ENCODE results near the gene TMOD3. TPM values are rescaled to one million over a fixed set of nuclear protein-coding genes. Genes with fewer than 3 reads are reported as not detected.

TMOD3 gene
- total and polyA plus RNA-seq, 2 of the 4 experiments (the other 2 are of a cell fraction): 10.7 to 22.0 TPM

DNA sequence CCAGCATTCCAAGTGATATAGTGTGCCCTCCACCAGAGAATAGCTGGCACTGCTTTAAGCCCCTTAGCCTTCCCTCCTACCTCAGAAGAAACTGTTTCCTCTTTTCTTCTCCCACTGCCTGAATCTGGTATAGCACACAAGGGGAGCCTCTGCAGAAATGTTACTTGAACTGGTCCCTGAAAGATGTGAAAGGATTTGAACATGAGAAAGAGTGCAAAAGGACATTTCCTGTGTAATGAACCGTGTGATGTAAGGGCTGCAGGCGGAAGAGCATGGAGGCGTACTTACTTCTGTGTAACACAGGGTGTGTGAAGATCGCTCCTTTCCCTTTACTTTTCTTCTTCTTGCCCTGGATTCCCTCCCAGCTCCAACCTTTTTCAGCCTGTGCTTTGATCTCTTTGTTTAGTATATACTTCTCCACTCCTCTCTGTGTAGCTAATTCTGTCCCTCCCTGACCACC lies 8.4 kb downstream of the TMOD3 start:
- no peak overlapping the region for H2AFZ ChIP-seq (replicated peaks; ENCODE audit: low read length, poor library complexity)
- ChIA-PET CTCF (no interaction called here), POLR2A (ENCODE audit: unreplicated experiment) (no interaction called here)
- H4K20me1 ChIP-seq (ENCODE audit: insufficient read depth, low read length): peaks cover 85% of the 10 kb centered on the region
- no peak overlapping the region for H4K91ac ChIP-seq (ENCODE audit: insufficient read depth, low read depth, low read length)
- H3K27me3 ChIP-seq (ENCODE audit: control insufficient read depth, insufficient read depth, low read length): no peaks in the 10 kb centered on the region
- peak overlapping the region; percentile 37; the same call in 1 of the 2 replicates for H3K18ac ChIP-seq (ENCODE audit: low read depth, low read length)
- ATAC-seq (ENCODE audit: low read depth) (peak; percentile 50), DNase-seq (peak; percentile 55)
- BruUV-seq (replicated peaks): no TSS peak
- peak overlapping the region; percentile 77 for H3K23ac ChIP-seq (ENCODE audit: low read depth, low read length)
- no peaks in the 10 kb centered on the region for H3K9me3 ChIP-seq (ENCODE audit: control insufficient read depth, insufficient read depth, low read length)
- peaks cover 17% of the 10 kb centered on the region for H3K4me1 ChIP-seq (ENCODE audit: control insufficient read depth, insufficient read depth, low read length)
- peak overlapping the region; percentile 19 for H2BK5ac ChIP-seq (ENCODE audit: low read depth, low read length, poor library complexity, severe bottlenecking)
- in situ Hi-C loops (cut with MboI; ENCODE audit: low sequenced_read_pairs): no loop called here
- TF ChIP-seq CEBPB (IDR thresholded peaks at IDR 0.05; ENCODE audit: low read depth, low read length) (0 out of 2 replicates have a peak, but pooled peaks have one; percentile 14), RFX5 (IDR thresholded peaks at IDR 0.05; ENCODE audit: low read depth, low read length) (no peak), MXI1 (IDR thresholded peaks at IDR 0.05; ENCODE audit: borderline replicate concordance, low read depth, low read length) (no peak)
- TF ChIP-seq, protein P1, sequence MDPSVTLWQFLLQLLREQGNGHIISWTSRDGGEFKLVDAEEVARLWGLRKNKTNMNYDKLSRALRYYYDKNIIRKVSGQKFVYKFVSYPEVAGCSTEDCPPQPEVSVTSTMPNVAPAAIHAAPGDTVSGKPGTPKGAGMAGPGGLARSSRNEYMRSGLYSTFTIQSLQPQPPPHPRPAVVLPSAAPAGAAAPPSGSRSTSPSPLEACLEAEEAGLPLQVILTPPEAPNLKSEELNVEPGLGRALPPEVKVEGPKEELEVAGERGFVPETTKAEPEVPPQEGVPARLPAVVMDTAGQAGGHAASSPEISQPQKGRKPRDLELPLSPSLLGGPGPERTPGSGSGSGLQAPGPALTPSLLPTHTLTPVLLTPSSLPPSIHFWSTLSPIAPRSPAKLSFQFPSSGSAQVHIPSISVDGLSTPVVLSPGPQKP (IDR thresholded peaks at IDR 0.05; ENCODE audit: borderline replicate concordance, low read depth, low read length): no peak
- H2AK9ac ChIP-seq (replicated peaks; ENCODE audit: low read depth, low read length, poor library complexity): no peak overlapping the region
- H3K79me1 ChIP-seq (ENCODE audit: low read depth in 1 of 2, low read length in 2 of 2): peaks cover 11 to 72% of the 10 kb centered on the region in 2 experiments; a peak in 3 of 4 replicates
- no peak overlapping the region for H2BK15ac ChIP-seq (ENCODE audit: low read depth, low read length)
- H3K9me1 ChIP-seq (ENCODE audit: insufficient read depth, low read length): peaks cover 20% of the 10 kb centered on the region
- peak overlapping the region; percentile 24; the same call in 1 of the 2 replicates for H3K9ac ChIP-seq (ENCODE audit: low read depth, low read length)
- no peak overlapping the region for H3K27ac ChIP-seq (ENCODE audit: insufficient read depth, low read length)
- no CpG with 5 or more reads among the region's 4 CpGs for WGBS, 2 experiments (ENCODE audit: extremely low coverage in 2 of 2, insufficient read length in 1 of 2)
- H3K36me3 ChIP-seq (ENCODE audit: control insufficient read depth, insufficient read depth, low read length): no peaks in the 10 kb centered on the region
- peak overlapping the region; percentile 6 for H2AK5ac ChIP-seq (ENCODE audit: low read depth, low read length)
- no peak overlapping the region; the same call in 1 of the 2 replicates for H4K5ac ChIP-seq (ENCODE audit: low read depth, low read length)
- H3K4me2 ChIP-seq (ENCODE audit: low read depth, low read length): peak overlapping the region; percentile 80
- no peak overlapping the region for H3K4me3 ChIP-seq (ENCODE audit: insufficient read depth, low read depth, low read length)
- H3K14ac ChIP-seq (replicated peaks; ENCODE audit: low read depth, low read length): peak overlapping the region; percentile 41
- no peak overlapping the region for H3K4ac ChIP-seq (ENCODE audit: low read depth, low read length)
- dilution Hi-C loops (cut with HindIII; ENCODE audit: low sequenced_read_pairs, unreplicated experiment): no loop called here
- no peak overlapping the region for H2BK20ac ChIP-seq (ENCODE audit: low read depth, low read length)
- intact Hi-C loops (cut with micrococcal nuclease): no loop called here
- peak overlapping the region in 1 of 2 experiments; percentile 36; a peak in 1 of 4 replicates for H4K8ac ChIP-seq (ENCODE audit: low read depth in 2 of 2, low read length in 2 of 2)
- H3K56ac ChIP-seq (ENCODE audit: extremely low read depth, insufficient read depth, low read length): no peak overlapping the region
- peak overlapping the region; percentile 9; the same call in 1 of the 2 replicates for H2BK120ac ChIP-seq (ENCODE audit: low read depth, low read length)

Measured in IMR-90 (cell line).